ENCODE results near the gene SH3RF1.

- TF ChIP-seq, protein P1, sequence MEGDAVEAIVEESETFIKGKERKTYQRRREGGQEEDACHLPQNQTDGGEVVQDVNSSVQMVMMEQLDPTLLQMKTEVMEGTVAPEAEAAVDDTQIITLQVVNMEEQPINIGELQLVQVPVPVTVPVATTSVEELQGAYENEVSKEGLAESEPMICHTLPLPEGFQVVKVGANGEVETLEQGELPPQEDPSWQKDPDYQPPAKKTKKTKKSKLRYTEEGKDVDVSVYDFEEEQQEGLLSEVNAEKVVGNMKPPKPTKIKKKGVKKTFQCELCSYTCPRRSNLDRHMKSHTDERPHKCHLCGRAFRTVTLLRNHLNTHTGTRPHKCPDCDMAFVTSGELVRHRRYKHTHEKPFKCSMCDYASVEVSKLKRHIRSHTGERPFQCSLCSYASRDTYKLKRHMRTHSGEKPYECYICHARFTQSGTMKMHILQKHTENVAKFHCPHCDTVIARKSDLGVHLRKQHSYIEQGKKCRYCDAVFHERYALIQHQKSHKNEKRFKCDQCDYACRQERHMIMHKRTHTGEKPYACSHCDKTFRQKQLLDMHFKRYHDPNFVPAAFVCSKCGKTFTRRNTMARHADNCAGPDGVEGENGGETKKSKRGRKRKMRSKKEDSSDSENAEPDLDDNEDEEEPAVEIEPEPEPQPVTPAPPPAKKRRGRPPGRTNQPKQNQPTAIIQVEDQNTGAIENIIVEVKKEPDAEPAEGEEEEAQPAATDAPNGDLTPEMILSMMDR (IDR thresholded peaks at IDR 0.05), result no peak
- TF ChIP-seq TCF7L2 (IDR thresholded peaks at IDR 0.05; ENCODE audit: low read depth, low read length) (no peak), SIN3A (IDR thresholded peaks at IDR 0.05; ENCODE audit: borderline replicate concordance, insufficient read depth, low read depth, low read length) (no peak)
- TF ChIP-seq, protein P2, sequence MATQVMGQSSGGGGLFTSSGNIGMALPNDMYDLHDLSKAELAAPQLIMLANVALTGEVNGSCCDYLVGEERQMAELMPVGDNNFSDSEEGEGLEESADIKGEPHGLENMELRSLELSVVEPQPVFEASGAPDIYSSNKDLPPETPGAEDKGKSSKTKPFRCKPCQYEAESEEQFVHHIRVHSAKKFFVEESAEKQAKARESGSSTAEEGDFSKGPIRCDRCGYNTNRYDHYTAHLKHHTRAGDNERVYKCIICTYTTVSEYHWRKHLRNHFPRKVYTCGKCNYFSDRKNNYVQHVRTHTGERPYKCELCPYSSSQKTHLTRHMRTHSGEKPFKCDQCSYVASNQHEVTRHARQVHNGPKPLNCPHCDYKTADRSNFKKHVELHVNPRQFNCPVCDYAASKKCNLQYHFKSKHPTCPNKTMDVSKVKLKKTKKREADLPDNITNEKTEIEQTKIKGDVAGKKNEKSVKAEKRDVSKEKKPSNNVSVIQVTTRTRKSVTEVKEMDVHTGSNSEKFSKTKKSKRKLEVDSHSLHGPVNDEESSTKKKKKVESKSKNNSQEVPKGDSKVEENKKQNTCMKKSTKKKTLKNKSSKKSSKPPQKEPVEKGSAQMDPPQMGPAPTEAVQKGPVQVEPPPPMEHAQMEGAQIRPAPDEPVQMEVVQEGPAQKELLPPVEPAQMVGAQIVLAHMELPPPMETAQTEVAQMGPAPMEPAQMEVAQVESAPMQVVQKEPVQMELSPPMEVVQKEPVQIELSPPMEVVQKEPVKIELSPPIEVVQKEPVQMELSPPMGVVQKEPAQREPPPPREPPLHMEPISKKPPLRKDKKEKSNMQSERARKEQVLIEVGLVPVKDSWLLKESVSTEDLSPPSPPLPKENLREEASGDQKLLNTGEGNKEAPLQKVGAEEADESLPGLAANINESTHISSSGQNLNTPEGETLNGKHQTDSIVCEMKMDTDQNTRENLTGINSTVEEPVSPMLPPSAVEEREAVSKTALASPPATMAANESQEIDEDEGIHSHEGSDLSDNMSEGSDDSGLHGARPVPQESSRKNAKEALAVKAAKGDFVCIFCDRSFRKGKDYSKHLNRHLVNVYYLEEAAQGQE (IDR thresholded peaks at IDR 0.05; ENCODE audit: insufficient read depth in 1 of 2, low read depth in 2 of 2, low read length in 1 of 2), result no peak
These were observed 160.1 kb downstream of the SH3RF1 start for GRCh38 chr4:169110633-169111032.
